K562 (cell line): ENCODE measurements around the gene GIMAP7. TPM values are rescaled to one million over a fixed set of nuclear protein-coding genes. Genes with fewer than 3 reads are reported as not detected.

ENCODE experiments used
- ATAC-seq: fragments of 200-7000 bp; cut with Tn5 transposase; 3 replicates; pipeline ENCODE4 v1.9.1; 2020; ENCODE audit warnings: moderate library complexity
- BruUV-seq: library from RNA; stranded (reverse); fragments of 400-500 nt; replicated peaks from 2 replicates; lab custom pipeline; 2021; lab: Mats Ljungman, UMichigan
- CTCF ChIA-PET: fragments of 300-600 bp; formaldehyde crosslinking; extraction: SDS; loops from one replicate; lab custom pipeline; 2021; ENCODE audit warnings: low intra/inter-chr PET ratio; lab: Yijun Ruan, JAX
- POLR2A ChIA-PET: fragments of 300-600, 350-650 bp; sonication (Branson Sonifier 250); formaldehyde crosslinking; extraction: SDS; loops from one replicate; lab custom pipeline; 2021; ENCODE audit warnings: antibody characterized with exemption, inconsistent platforms; lab: Yijun Ruan, JAX
- DNase-seq, 4 experiments: peaks; one replicate each; pipeline versions ENCODE4 v3.0.0 to v3.0.0-alpha.2; 2011 to 2018; ENCODE audit warnings: low spot score in 3 of 4, mixed read lengths in 3 of 4; ENCODE audit errors: extremely low read depth in 1 of 4
- FAIRE-seq: peaks from 2 replicates; lab custom pipeline; 2011; peaks lifted over from hg19 to GRCh38; lab: Jason Lieb, UNC
- H2AFZ ChIP-seq: 2 replicates; pipeline ENCODE4 v1.6.0; 2011; ENCODE audit warnings: low read depth, low read length, control low read depth, inconsistent platforms
- H3K27ac ChIP-seq: fragments of 200-600 bp; 3 replicates; pipeline ENCODE4 v1.8.0; 2011; ENCODE audit warnings: low read depth, mild to moderate bottlenecking, control low read depth, inconsistent platforms, low read length, moderate library complexity, mixed read lengths; ENCODE audit errors: extremely low read depth
- H3K27me3 ChIP-seq, 2 experiments: fragments of 300-600 bp in 1 of 2; 2 replicates in 1 of 2; 3 replicates in 1 of 2; pipeline versions ENCODE4 v1.6.0 to v1.8.0; 2011; ENCODE audit warnings: inconsistent platforms in 2 of 2, low read length in 2 of 2, mild to moderate bottlenecking in 1 of 2, mixed read lengths in 1 of 2, moderate library complexity in 1 of 2; ENCODE audit not compliant: control insufficient read depth in 2 of 2, insufficient read depth in 2 of 2
- H3K36me3 ChIP-seq: fragments of 300-600 bp; 3 replicates; pipeline ENCODE4 v1.8.0; 2011; ENCODE audit warnings: mild to moderate bottlenecking, low read length, inconsistent platforms; ENCODE audit not compliant: control insufficient read depth, insufficient read depth
- H3K4me1 ChIP-seq, 2 experiments: fragments of 200-600 bp in 1 of 2; replicated peaks in 1 of 2; 2 replicates in 1 of 2; 3 replicates in 1 of 2; pipeline versions ENCODE4 v1.5.1 to v1.8.0; 2011; ENCODE audit warnings: inconsistent platforms in 2 of 2, low read length in 2 of 2, mild to moderate bottlenecking in 1 of 2, mixed read lengths in 1 of 2, moderate library complexity in 1 of 2; ENCODE audit not compliant: control insufficient read depth in 2 of 2, insufficient read depth in 2 of 2
- H3K4me2 ChIP-seq: 2 replicates; pipeline ENCODE4 v1.6.1; 2011; ENCODE audit warnings: low read length, control low read depth, inconsistent platforms, mixed read lengths; ENCODE audit not compliant: insufficient read depth
- H3K4me3 ChIP-seq: fragments of 200-600 bp; sonication (generic), shearing (Covaris generic); 2 replicates; pipeline ENCODE4 v1.5.1; 2016; ENCODE audit warnings: control low read depth, inconsistent platforms
- H3K79me2 ChIP-seq: fragments of 200-600 bp; 3 replicates; pipeline ENCODE4 v1.8.0; 2011; ENCODE audit warnings: low read length, inconsistent platforms; ENCODE audit not compliant: control insufficient read depth, insufficient read depth
- H3K9ac ChIP-seq, 2 experiments: 2 replicates each; pipeline versions ENCODE4 v1.6.0 to v1.6.1; 2011; ENCODE audit warnings: low read depth in 2 of 2, low read length in 2 of 2, control low read depth in 1 of 2, inconsistent platforms in 1 of 2, mild to moderate bottlenecking in 1 of 2, mixed read lengths in 1 of 2; ENCODE audit not compliant: insufficient read depth in 1 of 2
- H3K9me1 ChIP-seq: one replicate; pipeline ENCODE4 v1.6.0; 2011; ENCODE audit warnings: inconsistent platforms, mild to moderate bottlenecking, low read length, moderate library complexity; ENCODE audit not compliant: control insufficient read depth, insufficient read depth
- H3K9me3 ChIP-seq: replicated peaks from 2 replicates; pipeline ENCODE4 v1.5.1; 2011; ENCODE audit warnings: low read depth, low read length, inconsistent platforms; ENCODE audit not compliant: control insufficient read depth, insufficient read depth
- H4K20me1 ChIP-seq: replicated peaks from 2 replicates; pipeline ENCODE4 v1.6.1; 2011; ENCODE audit warnings: low read length, inconsistent platforms, mixed read lengths; ENCODE audit not compliant: control insufficient read depth, insufficient read depth
- FOS ChIP-seq: IDR thresholded peaks from 3 replicates; pipeline ENCODE4 v1.6.1; 2011; ENCODE audit not compliant: insufficient read length; ENCODE audit errors: extremely low read depth
- FOXA3 ChIP-seq, 2 experiments: fragments of 450-650 bp in 1 of 2; sonication (generic) in 1 of 2; formaldehyde crosslinking; IDR thresholded peaks in 1 of 2; conservative IDR thresholded peaks in 1 of 2; 2 replicates each; pipeline versions ENCODE4 v1.4.0 to v1.8.0; 2020 to 2022; ENCODE audit warnings: mild to moderate bottlenecking in 2 of 2, missing genetic modification reagents in 1 of 2
- FOXJ2 ChIP-seq: fragments of 200-800 bp; sonication (Bioruptor generic); IDR thresholded peaks from 2 replicates; pipeline ENCODE4 v1.6.1; 2016; ENCODE audit warnings: missing genetic modification characterization, missing compliant biosample characterization
- NEUROD1 ChIP-seq: fragments of 150-350 bp; IDR thresholded peaks from 2 replicates; pipeline ENCODE4 v1.6.1; 2014; ENCODE audit warnings: borderline replicate concordance, low read length, low read depth; ENCODE audit not compliant: partially characterized antibody
- TAF7 ChIP-seq: fragments of 450-650 bp; IDR thresholded peaks from 2 replicates; pipeline ENCODE4 v1.6.1; 2016; ENCODE audit warnings: missing genetic modification characterization, missing compliant biosample characterization
- ZKSCAN8 ChIP-seq: fragments of 200-800 bp; sonication (Bioruptor generic); IDR thresholded peaks from 2 replicates; pipeline ENCODE4 v1.6.1; 2016; ENCODE audit warnings: missing genetic modification characterization, missing compliant biosample characterization
- ZNF384 ChIP-seq: IDR thresholded peaks from 2 replicates; pipeline ENCODE4 v1.6.1; 2012; ENCODE audit warnings: low read depth, low read length, improper control_type of control experiment
- ZNF785 ChIP-seq: fragments of 250-450 bp; sonication (Bioruptor Pico); IDR thresholded peaks from 2 replicates; pipeline ENCODE4 v1.4.0; 2020; ENCODE audit warnings: mild to moderate bottlenecking
- in situ Hi-C: fragments of 300-500 bp; cut with MboI; formaldehyde crosslinking; loops from 4 replicates; pipeline ENCODE4 v1.15.0; 2018; ENCODE audit warnings: inconsistent platforms, mixed read lengths
- intact Hi-C: fragments of 100-400 bp; cut with micrococcal nuclease; formaldehyde crosslinking; loops from 2 replicates; pipeline ENCODE4 v1.14.2; 2022
- polyA plus RNA-seq, 8 experiments: library from polyadenylated mRNA; depleted of rRNA in 4 of 8; stranded (reverse) in 5 of 8; unstranded in 3 of 8; fragments of >200 nt; fragmentation: Nextera tagmentation in 2 of 8; fragmentation: Illumina TruSeq in 1 of 8; extraction: Ambion mirVana in 2 of 8; extraction: Trizol in 1 of 8; gene quantifications; 2 replicates each; pipeline versions ENCODE4 v1.2.1 to v1.2.3, GENCODE V29; 2011 to 2014; ENCODE audit warnings: inconsistent platforms in 1 of 8, missing spikeins in 1 of 8
- total RNA-seq, 7 experiments: library from RNA; depleted of rRNA in 6 of 7; stranded (reverse); fragments of >200 nt in 6 of 7; fragmentation: Illumina TruSeq in 2 of 7; extraction: Trizol in 2 of 7; gene quantifications; 2 replicates each; pipeline versions ENCODE4 v1.2.1 to v1.2.3, GENCODE V29; 2011 to 2021; ENCODE audit warnings: low replicate concordance in 1 of 7

The GIMAP7 gene
- total and polyA plus RNA-seq, 9 of the 15 experiments (the other 6 are each of a cell fraction or from before 2014, with no cell fraction given), result 0.42 TPM; not detected in 8

DNA sequence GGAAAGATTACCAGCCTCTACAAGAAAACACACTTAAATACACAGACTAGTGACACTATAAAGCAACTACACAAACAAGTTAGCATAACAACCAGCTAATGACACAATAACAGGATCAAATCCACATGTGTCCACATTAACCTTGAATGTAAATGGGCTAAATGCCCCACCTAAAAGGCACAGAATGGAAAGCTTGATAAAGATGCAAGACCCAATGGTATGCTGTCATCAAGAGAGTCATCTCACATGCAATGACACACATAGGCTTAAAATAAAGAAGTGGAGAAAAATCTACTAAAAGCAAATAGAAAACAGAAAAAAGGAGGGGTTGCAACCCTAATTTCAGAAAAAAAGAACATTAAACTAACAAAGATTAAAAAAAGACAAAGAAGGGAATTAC, 38.5 kb downstream of the GIMAP7 start:
- H3K4me1 ChIP-seq, result no peaks in the 10 kb centered on the region
- no peaks in the 10 kb centered on the region for H4K20me1 ChIP-seq
- H3K4me3 ChIP-seq, result no peak overlapping the region
- intact Hi-C loops (no loop called here), in situ Hi-C loops (no loop called here)
- H3K9me1 ChIP-seq, result no peaks in the 10 kb centered on the region
- CTCF ChIA-PET, result no interaction called here
- no peak overlapping the region for H2AFZ ChIP-seq
- FAIRE-seq, result no peak
- TF ChIP-seq ZNF384 (no peak), TAF7 (tag) (no peak), FOS (no peak), ZKSCAN8 (CRISPR knock-in tag) (no peak), FOXJ2 (tag) (no peak), ZNF785 (CRISPR knock-in tag) (no peak), FOXA3 (CRISPR knock-in tag; conservative IDR thresholded peaks at IDR 0.05 in 1 of 2, IDR thresholded peaks at IDR 0.05 in 1 of 2) (no peak), NEUROD1 (no peak)
- POLR2A ChIA-PET, result interaction anchor here (0.7 kb wide), 1 partner anchor 9 kb away, joined by 5 read pairs; no protein-coding TSS in a partner anchor
- no peak for ATAC-seq
- H3K27me3 ChIP-seq, result no peaks in the 10 kb centered on the region
- H3K9me3 ChIP-seq, result no peaks in the 10 kb centered on the region
- H3K36me3 ChIP-seq, result no peaks in the 10 kb centered on the region
- no peak overlapping the region for H3K4me2 ChIP-seq
- H3K9ac ChIP-seq, result no peak overlapping the region
- no TSS peak for BruUV-seq
- H3K79me2 ChIP-seq, result no peaks in the 10 kb centered on the region
- H3K27ac ChIP-seq, result no peak overlapping the region
- no peak for DNase-seq
